Adipocyte (in vitro differentiated cells): Measurements from ENCODE around the gene KIAA1586.
"Not testable (repeated sequence)": the region's sequence is repeated elsewhere in the genome, so short reads cannot be mapped to it uniquely, and the experiment has no call there.

Experiments
- DNase-seq: peaks from one replicate; pipeline ENCODE4 v3.0.0-alpha.2; 2015; ENCODE audit warnings: low read depth
- H3K27me3 ChIP-seq: replicated peaks from 2 replicates; pipeline ENCODE4 v1.7.0; 2013; ENCODE audit warnings: mild to moderate bottlenecking, low read length, moderate library complexity; ENCODE audit not compliant: control insufficient read depth, insufficient read depth
- H3K36me3 ChIP-seq: 2 replicates; pipeline ENCODE4 v1.7.0; 2013; ENCODE audit warnings: low read length, mild to moderate bottlenecking, moderate library complexity; ENCODE audit not compliant: control insufficient read depth, insufficient read depth, severe bottlenecking
- H3K4me1 ChIP-seq: 2 replicates; pipeline ENCODE4 v1.7.0; 2013; ENCODE audit warnings: mild to moderate bottlenecking, low read length, moderate library complexity; ENCODE audit not compliant: control insufficient read depth, insufficient read depth
- H3K4me3 ChIP-seq: 2 replicates; pipeline ENCODE4 v1.7.0; 2013; ENCODE audit warnings: mild to moderate bottlenecking, low read length, moderate library complexity
- H3K9ac ChIP-seq: 2 replicates; pipeline ENCODE4 v1.7.0; 2013; ENCODE audit warnings: mild to moderate bottlenecking, low read length, moderate library complexity
- H3K9me3 ChIP-seq: 2 replicates; pipeline ENCODE4 v1.7.0; 2013; ENCODE audit warnings: mild to moderate bottlenecking, low read length, moderate library complexity; ENCODE audit not compliant: control insufficient read depth

KIAA1586 gene

GRCh38 chr6:57046332-57047256 is at the start of gene KIAA1586:
Gene KIAA1586 (plus strand): TSS chr6:57046693. CDS start chr6:57046756, 63 bp downstream.
- Histone ChIP-seq H3K4me3 (peak within 1 kb of the TSS; percentile 84), H3K36me3 (peaks cover 28% of the 10 kb centered on the region), H3K9ac (peak within 1 kb of the TSS; percentile 85), H3K4me1 (peaks cover 20% of the 10 kb centered on the region)
- not testable (repeated sequence) for H3K27me3 ChIP-seq, H3K9me3 ChIP-seq
- DNase-seq: peak; percentile 97

- Histone ChIP-seq H3K4me1 (no peaks in the 10 kb centered on the region), H3K9me3 (peaks cover 6% of the 10 kb centered on the region), H3K4me3 (no peak overlapping the region), H3K9ac (no peak overlapping the region), H3K27me3 (no peaks in the 10 kb centered on the region), H3K36me3 (no peaks in the 10 kb centered on the region)
- no peak for DNase-seq
Observed at GRCh38 chr6:56999049-56999448, 47.4 kb upstream of the KIAA1586 start.

GRCh38 chr6:56999748-57000147 is 46.7 kb upstream of the KIAA1586 start:
- H3K9me3 ChIP-seq, H3K36me3 ChIP-seq, H3K4me3 ChIP-seq, H3K27me3 ChIP-seq, H3K9ac ChIP-seq, DNase-seq, H3K4me1 ChIP-seq: not testable (repeated sequence)

- no peak for DNase-seq
- no peaks in the 10 kb centered on the region for H3K27me3 ChIP-seq
- H3K4me3 ChIP-seq: no peak overlapping the region
- no peaks in the 10 kb centered on the region for H3K4me1 ChIP-seq
- H3K9me3 ChIP-seq: peaks cover 6% of the 10 kb centered on the region
- H3K9ac ChIP-seq: no peak overlapping the region
- no peaks in the 10 kb centered on the region for H3K36me3 ChIP-seq
Observed at GRCh38 chr6:57002197-57002596, 44.3 kb upstream of the KIAA1586 start.

GRCh38 chr6:57004292-57004691 is 42.2 kb upstream of the KIAA1586 start:
- Histone ChIP-seq H3K4me3 (no peak overlapping the region), H3K27me3 (no peaks in the 10 kb centered on the region), H3K9me3 (no peaks in the 10 kb centered on the region), H3K4me1 (no peaks in the 10 kb centered on the region), H3K9ac (no peak overlapping the region), H3K36me3 (no peaks in the 10 kb centered on the region)
- DNase-seq: no peak

GRCh38 chr6:57006101-57006500 is 40.4 kb upstream of the KIAA1586 start:
- DNase-seq: no peak
- Histone ChIP-seq H3K9ac (no peak overlapping the region), H3K36me3 (no peaks in the 10 kb centered on the region), H3K4me1 (no peaks in the 10 kb centered on the region), H3K27me3 (no peaks in the 10 kb centered on the region), H3K9me3 (no peaks in the 10 kb centered on the region), H3K4me3 (no peak overlapping the region)

GRCh38 chr6:57008069-57008468 is 38.4 kb upstream of the KIAA1586 start:
- not testable (repeated sequence) for H3K4me1 ChIP-seq, H3K9me3 ChIP-seq, DNase-seq, H3K27me3 ChIP-seq, H3K4me3 ChIP-seq, H3K36me3 ChIP-seq, H3K9ac ChIP-seq

GRCh38 chr6:57013521-57013926 is 33.0 kb upstream of the KIAA1586 start:
- H3K36me3 ChIP-seq: no peaks in the 10 kb centered on the region
- H3K27me3 ChIP-seq: no peaks in the 10 kb centered on the region
- H3K4me3 ChIP-seq: no peak overlapping the region
- peaks cover 20% of the 10 kb centered on the region for H3K4me1 ChIP-seq
- H3K9me3 ChIP-seq: no peaks in the 10 kb centered on the region
- peak; percentile 81 for DNase-seq
- H3K9ac ChIP-seq: no peak overlapping the region

GRCh38 chr6:57017069-57017468 is 29.4 kb upstream of the KIAA1586 start:
- Histone ChIP-seq H3K9ac (no peak overlapping the region), H3K4me1 (peaks cover 21% of the 10 kb centered on the region), H3K9me3 (no peaks in the 10 kb centered on the region), H3K36me3 (no peaks in the 10 kb centered on the region), H3K4me3 (no peak overlapping the region), H3K27me3 (no peaks in the 10 kb centered on the region)
- DNase-seq: no peak

- no peaks in the 10 kb centered on the region for H3K36me3 ChIP-seq
- H3K9ac ChIP-seq: no peak overlapping the region
- DNase-seq: peak; percentile 29
- no peaks in the 10 kb centered on the region for H3K27me3 ChIP-seq
- no peaks in the 10 kb centered on the region for H3K9me3 ChIP-seq
- peaks cover 20% of the 10 kb centered on the region for H3K4me1 ChIP-seq
- H3K4me3 ChIP-seq: no peak overlapping the region
Observed at GRCh38 chr6:57017841-57018240, 28.7 kb upstream of the KIAA1586 start.

GRCh38 chr6:57019434-57019833 is 27.1 kb upstream of the KIAA1586 start:
- Histone ChIP-seq H3K4me1 (peaks cover 8% of the 10 kb centered on the region), H3K4me3 (no peak overlapping the region), H3K9ac (no peak overlapping the region), H3K36me3 (no peaks in the 10 kb centered on the region), H3K27me3 (no peaks in the 10 kb centered on the region), H3K9me3 (peaks cover 6% of the 10 kb centered on the region)
- no peak for DNase-seq
